Activated naive CD4-positive, alpha-beta T cell treated with anti-CD3 and anti-CD28 coated beads for 36 hours (primary cell): ENCODE results near the gene ENTPD2. TPM values are rescaled to one million over a fixed set of nuclear protein-coding genes. Genes with fewer than 3 reads are reported as not detected.
"Not testable (repeated sequence)": the region's sequence is repeated elsewhere in the genome, so short reads cannot be mapped to it uniquely, and the experiment has no call there.

ENCODE experiments used
- CTCF ChIA-PET: fragments of 350-600 bp; sonication (Branson Sonifier 250); formaldehyde crosslinking; loops from one replicate; lab custom pipeline; 2021; ENCODE audit warnings: antibody characterized with exemption; lab: Charles Lee
- DNase-seq: peaks from one replicate; pipeline ENCODE4 v3.0.0-alpha.2; 2020
- H3K27ac Mint-ChIP-seq: one replicate; pipeline ENCODE4 v1.8.0; 2021; ENCODE audit warnings: mild to moderate bottlenecking, mixed read lengths
- H3K27me3 Mint-ChIP-seq: one replicate; pipeline ENCODE4 v1.8.0; 2021; ENCODE audit warnings: low read depth, mixed read lengths
- H3K36me3 Mint-ChIP-seq: one replicate; pipeline ENCODE4 v1.8.0; 2021; ENCODE audit warnings: low read depth, mixed read lengths
- H3K4me1 Mint-ChIP-seq: one replicate; pipeline ENCODE4 v1.8.0; 2021; ENCODE audit warnings: low read depth, mixed read lengths
- H3K4me3 Mint-ChIP-seq: one replicate; pipeline ENCODE4 v1.8.0; 2021; ENCODE audit warnings: mild to moderate bottlenecking, moderate library complexity, mixed read lengths
- H3K9me3 Mint-ChIP-seq: one replicate; pipeline ENCODE4 v1.8.0; 2021; ENCODE audit warnings: mixed read lengths
- intact Hi-C: fragments of 100-400 bp; cut with micrococcal nuclease; formaldehyde crosslinking; loops from one replicate; pipeline ENCODE4 v1.15.1; 2023
- total RNA-seq, 2 experiments: library from RNA; stranded (reverse); gene quantifications; one replicate each; pipeline ENCODE4 v1.2.3, GENCODE V29; 2021

ENTPD2 gene
- total RNA-seq, 2 experiments from 2014 or later, result not detected

GRCh38 chr9:137038916-137039315 is 14.9 kb downstream of the ENTPD2 start:
- CTCF ChIA-PET, result interaction anchor here (1.7 to 2.5 kb wide), 3 partner anchors 10 to 29 kb away, joined by 4 to 12 read pairs (median 5); no protein-coding TSS in a partner anchor
- Mint-ChIP-seq H3K27me3 (peaks cover 6% of the 10 kb centered on the region), H3K4me3 (no peak overlapping the region), H3K4me1 (peaks cover 10% of the 10 kb centered on the region), H3K36me3 (no peaks in the 10 kb centered on the region), H3K27ac (no peak overlapping the region), H3K9me3 (no peaks in the 10 kb centered on the region)
- no peak for DNase-seq
- intact Hi-C loops, result no loop called here

GRCh38 chr9:137037483-137037882 is 16.4 kb downstream of the ENTPD2 start:
- no peak for DNase-seq
- Mint-ChIP-seq H3K36me3 (no peaks in the 10 kb centered on the region), H3K27ac (no peak overlapping the region), H3K4me3 (no peak overlapping the region), H3K9me3 (no peaks in the 10 kb centered on the region), H3K27me3 (no peaks in the 10 kb centered on the region), H3K4me1 (peaks cover 14% of the 10 kb centered on the region)
- intact Hi-C loops, result no loop called here
- CTCF ChIA-PET, result interaction anchor here (0.6 to 5.0 kb wide), 4 partner anchors 8 to 124 kb away, joined by 3 to 48 read pairs (median 21); no protein-coding TSS in a partner anchor

- no peaks in the 10 kb centered on the region for H3K27me3 Mint-ChIP-seq
- intact Hi-C loops, result no loop called here
- CTCF ChIA-PET, result interaction anchor here (0.8 to 5.0 kb wide), 3 partner anchors 9 to 89 kb away, joined by 4 to 48 read pairs (median 30); partner anchors contain the start of gene NPDC1
Measured at GRCh38 chr9:137037035-137037434, 16.8 kb downstream of the ENTPD2 start.

GRCh38 chr9:137035937-137036336 is 17.9 kb downstream of the ENTPD2 start:
- CTCF ChIA-PET, result interaction anchor here (0.7 to 5.0 kb wide), 19 partner anchors 8 to 306 kb away, joined by 3 to 48 read pairs (median 6); partner anchors contain the start of genes NPDC1, SAPCD2 and TMEM141
- H3K4me1 Mint-ChIP-seq, result peaks cover 21% of the 10 kb centered on the region
- no peaks in the 10 kb centered on the region for H3K9me3 Mint-ChIP-seq
- H3K27ac Mint-ChIP-seq, result no peak overlapping the region
- H3K27me3 Mint-ChIP-seq, result peaks cover 2% of the 10 kb centered on the region
- intact Hi-C loops, result loop anchor here (1.0 to 2.0 kb wide), 6 partner anchors 31 to 249 kb away; partner anchors contain the start of genes AJM1, SAPCD2 and TMEM141
- no peak for DNase-seq
- H3K36me3 Mint-ChIP-seq, result no peaks in the 10 kb centered on the region
- no peak overlapping the region for H3K4me3 Mint-ChIP-seq

More at GRCh38 chr9:137037035-137037434, 16.8 kb downstream of the ENTPD2 start:
- no peak overlapping the region for H3K27ac Mint-ChIP-seq
- H3K9me3 Mint-ChIP-seq, result no peaks in the 10 kb centered on the region
- H3K4me1 Mint-ChIP-seq, result peaks cover 17% of the 10 kb centered on the region
- no peak overlapping the region for H3K4me3 Mint-ChIP-seq
- no peaks in the 10 kb centered on the region for H3K36me3 Mint-ChIP-seq
- no peak for DNase-seq

- CTCF ChIA-PET, result interaction anchor here (0.7 to 5.0 kb wide), 38 partner anchors 9 to 308 kb away, joined by 3 to 48 read pairs (median 4); partner anchors contain the start of genes MAN1B1, NELFB, NPDC1 and SAPCD2
- no peaks in the 10 kb centered on the region for H3K9me3 Mint-ChIP-seq
- no peak overlapping the region for H3K27ac Mint-ChIP-seq
- peaks cover 2% of the 10 kb centered on the region for H3K27me3 Mint-ChIP-seq
- intact Hi-C loops, result loop anchor here (1.0 to 2.0 kb wide), 6 partner anchors 31 to 248 kb away; partner anchors contain the start of genes AJM1, SAPCD2 and TMEM141
- no peak for DNase-seq
- no peak overlapping the region for H3K4me3 Mint-ChIP-seq
- no peaks in the 10 kb centered on the region for H3K36me3 Mint-ChIP-seq
- H3K4me1 Mint-ChIP-seq, result peaks cover 25% of the 10 kb centered on the region
Measured at GRCh38 chr9:137035507-137035834, 18.4 kb downstream of the ENTPD2 start.

- H3K4me1 Mint-ChIP-seq, result peaks cover 30% of the 10 kb centered on the region
- DNase-seq, result peak; percentile 93
- intact Hi-C loops, result loop anchor here (1.0 to 2.0 kb wide), 6 partner anchors 30 to 248 kb away; partner anchors contain the start of genes AJM1, SAPCD2 and TMEM141
- H3K27ac Mint-ChIP-seq, result peak overlapping the region; percentile 79
- H3K4me3 Mint-ChIP-seq, result peak overlapping the region; percentile 59
- CTCF ChIA-PET, result interaction anchor here (0.6 to 5.0 kb wide), 45 partner anchors 9 to 308 kb away, joined by 3 to 48 read pairs (median 4); partner anchors contain the start of genes AJM1, MAN1B1, NELFB and NPDC1
- H3K27me3 Mint-ChIP-seq, result peaks cover 2% of the 10 kb centered on the region
- no peaks in the 10 kb centered on the region for H3K36me3 Mint-ChIP-seq
- no peaks in the 10 kb centered on the region for H3K9me3 Mint-ChIP-seq
Measured at GRCh38 chr9:137034709-137035506, 19.0 kb downstream of the ENTPD2 start.

- peaks cover 5% of the 10 kb centered on the region for H3K27me3 Mint-ChIP-seq
- peaks cover 38% of the 10 kb centered on the region for H3K4me1 Mint-ChIP-seq
- H3K4me3 Mint-ChIP-seq, result peak overlapping the region; percentile 59
- H3K36me3 Mint-ChIP-seq, result no peaks in the 10 kb centered on the region
- CTCF ChIA-PET, result interaction anchor here (0.6 to 5.0 kb wide), 37 partner anchors 9 to 307 kb away, joined by 3 to 48 read pairs (median 4); partner anchors contain the start of genes AJM1, NELFB, NPDC1 and SAPCD2
- no peaks in the 10 kb centered on the region for H3K9me3 Mint-ChIP-seq
- peak overlapping the region; percentile 79 for H3K27ac Mint-ChIP-seq
- DNase-seq, result no peak
- intact Hi-C loops, result loop anchor here (2.0 kb wide), 2 partner anchors 29 to 191 kb away; partner anchors contain the start of gene AJM1
Measured at GRCh38 chr9:137034039-137034708, 19.7 kb downstream of the ENTPD2 start.

- H3K27ac Mint-ChIP-seq, H3K36me3 Mint-ChIP-seq, H3K27me3 Mint-ChIP-seq, H3K9me3 Mint-ChIP-seq, DNase-seq, H3K4me3 Mint-ChIP-seq, intact Hi-C loops: not testable (repeated sequence)
- CTCF ChIA-PET, result interaction anchor here (2.5 to 5.0 kb wide), 3 partner anchors 33 to 246 kb away, joined by 27 to 48 read pairs (median 30); no protein-coding TSS in a partner anchor
- H3K4me1 Mint-ChIP-seq, result peaks cover 41% of the 10 kb centered on the region
Measured at GRCh38 chr9:137033481-137033880, 20.4 kb downstream of the ENTPD2 start.

GRCh38 chr9:137032858-137033257 is 21.0 kb downstream of the ENTPD2 start:
- intact Hi-C loops, result no loop called here
- Mint-ChIP-seq H3K36me3 (no peaks in the 10 kb centered on the region), H3K27me3 (peaks cover 5% of the 10 kb centered on the region), H3K4me1 (peaks cover 41% of the 10 kb centered on the region), H3K27ac (no peak overlapping the region), H3K4me3 (no peak overlapping the region), H3K9me3 (no peaks in the 10 kb centered on the region)
- DNase-seq, result no peak
- CTCF ChIA-PET, result interaction anchor here (1.7 kb wide), 1 partner anchor 63 kb away, joined by 5 read pairs; no protein-coding TSS in a partner anchor

GRCh38 chr9:137031904-137032640 is 21.8 kb downstream of the ENTPD2 start, which contains the start of gene FUT7:
FUT7 (minus strand) TSS chr9:137032088; CDS start chr9:137031991, 97 bp downstream.
- Mint-ChIP-seq H3K27me3 (peaks cover 5% of the 10 kb centered on the region), H3K36me3 (no peaks in the 10 kb centered on the region), H3K4me3 (no peak within 1 kb of the TSS), H3K9me3 (no peaks in the 10 kb centered on the region), H3K4me1 (peaks cover 44% of the 10 kb centered on the region), H3K27ac (no peak within 1 kb of the TSS)
- CTCF ChIA-PET, result interaction anchor here (1.7 kb wide), 1 partner anchor 64 kb away, joined by 5 read pairs; no protein-coding TSS in a partner anchor
- peak; percentile 59 for DNase-seq
- intact Hi-C loops, result no loop called here
